ENCODE measurements around the gene EML4.
"Not testable (repeated sequence)": the region's sequence is repeated elsewhere in the genome, so short reads cannot be mapped to it uniquely, and the experiment has no call there.

EML4 gene

GRCh38 chr2:42173467-42173866, 4.3 kb downstream of the EML4 start:
- not testable (repeated sequence) for DNase-seq

GRCh38 chr2:42176992-42177738, 8.0 kb downstream of the EML4 start:
- no peak for DNase-seq

- DNase-seq, result no peak
These were observed 9.2 kb downstream of the EML4 start for GRCh38 chr2:42178335-42178734.

- no peak for DNase-seq
These were observed 11.1 kb downstream of the EML4 start for GRCh38 chr2:42180300-42180699.

GRCh38 chr2:42182654-42183308, 13.6 kb downstream of the EML4 start:
- DNase-seq, result no peak

GRCh38 chr2:42183775-42184174, 14.6 kb downstream of the EML4 start:
- DNase-seq, result no peak

- DNase-seq, result no peak
These were observed 15.2 kb downstream of the EML4 start for GRCh38 chr2:42184346-42184745.

GRCh38 chr2:42185220-42185921, 16.2 kb downstream of the EML4 start:
- DNase-seq, result no peak

GRCh38 chr2:42186366-42186765, 17.2 kb downstream of the EML4 start:
- no peak for DNase-seq

- DNase-seq, result no peak
These were observed 17.9 kb downstream of the EML4 start for GRCh38 chr2:42186945-42187632.

GRCh38 chr2:42187886-42188285, 18.7 kb downstream of the EML4 start:
- DNase-seq, result no peak

GRCh38 chr2:42189235-42189566, 20.0 kb downstream of the EML4 start:
- DNase-seq, result no peak

- DNase-seq, result no peak
These were observed 21.0 kb downstream of the EML4 start for GRCh38 chr2:42190191-42190590.

- no peak for DNase-seq
These were observed 22.3 kb downstream of the EML4 start for GRCh38 chr2:42191285-42192009.

- DNase-seq, result no peak
These were observed 22.8 kb downstream of the EML4 start for GRCh38 chr2:42192010-42192373.

- no peak for DNase-seq
These were observed 23.8 kb downstream of the EML4 start for GRCh38 chr2:42192652-42193566.

GRCh38 chr2:42193722-42194187, 24.6 kb downstream of the EML4 start:
- no peak for DNase-seq

- DNase-seq, result no peak
These were observed 25.3 kb downstream of the EML4 start for GRCh38 chr2:42194428-42194827.

- peak; percentile 71 for DNase-seq
These were observed 26.4 kb downstream of the EML4 start for GRCh38 chr2:42195559-42195958.

- DNase-seq, result no peak
These were observed 26.9 kb downstream of the EML4 start for GRCh38 chr2:42196070-42196402.

GRCh38 chr2:42196403-42197267, 27.5 kb downstream of the EML4 start:
- DNase-seq, result peak; percentile 70

Data from fibroblast of upper back skin (primary cell).